Neural cell (in vitro differentiated cells): ENCODE results near the gene RASGRP1. TPM values are rescaled to one million over a fixed set of nuclear protein-coding genes. Genes with fewer than 3 reads are reported as not detected.

ENCODE experiments used
- H2AFZ ChIP-seq: fragments of 200-600, 300-800 bp; sonication (generic), shearing (Covaris generic); 2 replicates; pipeline ENCODE4 v1.6.0; 2014; ENCODE audit warnings: low read depth, mild to moderate bottlenecking, antibody characterized with exemption, low read length, moderate library complexity
- H3F3A ChIP-seq: fragments of 200-600 bp; shearing (Covaris generic); 2 replicates; pipeline ENCODE4 v1.6.1; 2016; ENCODE audit warnings: mild to moderate bottlenecking, moderate library complexity, mixed read lengths, antibody characterized with exemption, low read length; ENCODE audit not compliant: insufficient read depth, poor library complexity, severe bottlenecking
- H3K27ac ChIP-seq: fragments of 200-600, 300-800 bp; sonication (generic), shearing (Covaris generic); 2 replicates; pipeline ENCODE4 v1.5.1; 2014; ENCODE audit warnings: mild to moderate bottlenecking, low read length, moderate library complexity
- H3K27me3 ChIP-seq: fragments of 300-800, 200-600 bp; sonication (generic), shearing (Covaris generic); 2 replicates; pipeline ENCODE4 v1.6.0; 2014; ENCODE audit warnings: mild to moderate bottlenecking, low read depth, low read length, moderate library complexity; ENCODE audit not compliant: insufficient read depth
- H3K36me3 ChIP-seq: fragments of 300-800, 200-600 bp; sonication (generic), shearing (Covaris generic); 2 replicates; pipeline ENCODE4 v1.5.1; 2014; ENCODE audit warnings: mild to moderate bottlenecking, antibody characterized with exemption, low read length, moderate library complexity; ENCODE audit not compliant: insufficient read depth
- H3K4me2 ChIP-seq: fragments of 300-800, 200-600 bp; sonication (generic), shearing (Covaris generic); 2 replicates; pipeline ENCODE4 v1.6.0; 2014; ENCODE audit warnings: mild to moderate bottlenecking, low read length
- H3K4me3 ChIP-seq: fragments of 300-800, 200-600 bp; sonication (generic), shearing (Covaris generic); 2 replicates; pipeline ENCODE4 v1.5.1; 2014; ENCODE audit warnings: mild to moderate bottlenecking, low read length, moderate library complexity
- H3K79me2 ChIP-seq: fragments of 200-600 bp; shearing (Covaris generic); replicated peaks from 2 replicates; pipeline ENCODE4 v1.6.0; 2014; ENCODE audit warnings: mild to moderate bottlenecking, low read length, moderate library complexity; ENCODE audit not compliant: insufficient read depth
- H3K9ac ChIP-seq: fragments of 300-800, 200-600 bp; sonication (generic), shearing (Covaris generic); 2 replicates; pipeline ENCODE4 v1.6.1; 2016; ENCODE audit warnings: mild to moderate bottlenecking, low read length, mixed read lengths
- H3K9me2 ChIP-seq: fragments of 200-600 bp; shearing (Covaris generic); 2 replicates; pipeline ENCODE4 v1.6.1; 2016; ENCODE audit warnings: mild to moderate bottlenecking, low read length, mixed read lengths; ENCODE audit not compliant: insufficient read depth
- H3K9me3 ChIP-seq: fragments of 200-600, 300-800 bp; sonication (generic), shearing (Covaris generic); 2 replicates; pipeline ENCODE4 v1.6.1; 2016; ENCODE audit warnings: mild to moderate bottlenecking, mixed run types, low read length, moderate library complexity, mixed read lengths
- H4K20me1 ChIP-seq: fragments of 200-600 bp; shearing (Covaris generic); 2 replicates; pipeline ENCODE4 v1.6.1; 2016; ENCODE audit warnings: mild to moderate bottlenecking, mixed run types; ENCODE audit not compliant: insufficient read depth
- CTCF ChIP-seq: fragments of 450-650 bp; IDR thresholded peaks from 2 replicates; pipeline ENCODE4 v1.5.1; 2014; ENCODE audit warnings: antibody characterized with exemption, mild to moderate bottlenecking, moderate library complexity; ENCODE audit not compliant: poor library complexity, severe bottlenecking
- EP300 ChIP-seq: fragments of 450-650 bp; conservative IDR thresholded peaks from 2 replicates; pipeline ENCODE4 v1.6.1; 2014; ENCODE audit warnings: antibody characterized with exemption, mild to moderate bottlenecking, moderate library complexity; ENCODE audit not compliant: poor library complexity, severe bottlenecking
- EZH2 ChIP-seq: fragments of 200-600, 300-800 bp; shearing (Covaris generic), sonication (generic); IDR thresholded peaks from 2 replicates; pipeline ENCODE4 v1.6.1; 2014; ENCODE audit warnings: antibody characterized with exemption, low read length, borderline replicate concordance, mild to moderate bottlenecking; ENCODE audit not compliant: insufficient read depth, poor library complexity, severe bottlenecking
- MXI1 ChIP-seq: fragments of 450-650 bp; conservative IDR thresholded peaks from 2 replicates; pipeline ENCODE4 v1.6.1; 2014; ENCODE audit warnings: antibody characterized with exemption, mild to moderate bottlenecking; ENCODE audit not compliant: poor library complexity, severe bottlenecking
- POLR2AphosphoS5 ChIP-seq: IDR thresholded peaks from 2 replicates; pipeline ENCODE4 v1.6.1; 2012
- RAD21 ChIP-seq: fragments of 450-650 bp; conservative IDR thresholded peaks from 2 replicates; pipeline ENCODE4 v1.6.1; 2014; ENCODE audit warnings: antibody characterized with exemption, mild to moderate bottlenecking, moderate library complexity
- REST ChIP-seq: IDR thresholded peaks from 2 replicates; pipeline ENCODE4 v1.6.1; 2012; ENCODE audit warnings: borderline replicate concordance
- SMC3 ChIP-seq: fragments of 450-650 bp; conservative IDR thresholded peaks from 2 replicates; pipeline ENCODE4 v1.6.1; 2014; ENCODE audit warnings: antibody characterized with exemption, mild to moderate bottlenecking, moderate library complexity; ENCODE audit not compliant: poor library complexity
- TAF1 ChIP-seq: IDR thresholded peaks from 2 replicates; pipeline ENCODE4 v1.6.1; 2012; ENCODE audit warnings: low read depth
- polyA plus RNA-seq: library from polyadenylated mRNA; depleted of rRNA; stranded (reverse); fragments of >200 nt; gene quantifications from 2 replicates; pipeline ENCODE4 v1.2.3, GENCODE V29; 2014

Gene RASGRP1
- polyA plus RNA-seq, 1 donor from 2014 or later, result 3.1 TPM

GRCh38 chr15:38518084-38518483 is 46.5 kb downstream of the RASGRP1 start:
- H3F3A ChIP-seq, result no peaks in the 10 kb centered on the region
- H2AFZ ChIP-seq, result no peak overlapping the region
- H3K9me3 ChIP-seq, result no peaks in the 10 kb centered on the region
- no peaks in the 10 kb centered on the region for H3K9me2 ChIP-seq
- H3K36me3 ChIP-seq, result no peaks in the 10 kb centered on the region
- H4K20me1 ChIP-seq, result no peaks in the 10 kb centered on the region
- no peak for TF ChIP-seq RAD21
- no peak for TF ChIP-seq EZH2
- TF ChIP-seq TAF1, result no peak
- no peak for TF ChIP-seq POLR2AphosphoS5
- no peaks in the 10 kb centered on the region for H3K79me2 ChIP-seq
- H3K4me2 ChIP-seq, result no peak overlapping the region
- no peak overlapping the region for H3K9ac ChIP-seq
- H3K4me3 ChIP-seq, result no peak overlapping the region
- no peak overlapping the region for H3K27ac ChIP-seq
- no peaks in the 10 kb centered on the region for H3K27me3 ChIP-seq

- H3K9ac ChIP-seq, result no peak overlapping the region
- no peaks in the 10 kb centered on the region for H3K27me3 ChIP-seq
- no peaks in the 10 kb centered on the region for H4K20me1 ChIP-seq
- no peak overlapping the region for H3K4me3 ChIP-seq
- H3K36me3 ChIP-seq, result no peaks in the 10 kb centered on the region
- no peaks in the 10 kb centered on the region for H3F3A ChIP-seq
- no peak overlapping the region for H2AFZ ChIP-seq
- no peaks in the 10 kb centered on the region for H3K9me3 ChIP-seq
- H3K27ac ChIP-seq, result no peak overlapping the region
- no peak overlapping the region for H3K4me2 ChIP-seq
- no peaks in the 10 kb centered on the region for H3K79me2 ChIP-seq
- no peaks in the 10 kb centered on the region for H3K9me2 ChIP-seq
- TF ChIP-seq SMC3 (no peak), CTCF (no peak), REST (no peak), EZH2 (no peak), RAD21 (no peak), POLR2AphosphoS5 (no peak), EP300 (no peak), MXI1 (no peak), TAF1 (no peak)
These were observed 47.2 kb downstream of the RASGRP1 start for GRCh38 chr15:38517312-38517975.
